Endometrial microvascular endothelial cells (primary cell): ENCODE data around the gene ZNF236. TPM values are rescaled to one million over a fixed set of nuclear protein-coding genes. Genes with fewer than 3 reads are reported as not detected.
"Not testable (repeated sequence)": the region's sequence is repeated elsewhere in the genome, so short reads cannot be mapped to it uniquely, and the experiment has no call there.

Experiments used
- in situ Hi-C: cut with HindIII; loops from 2 replicates; pipeline ENCODE4 v1.10.0; 2017; ENCODE audit warnings: low sequenced_read_pairs, low pct_unique_long_range_greater_than_20kb; ENCODE audit errors: inconsistent ontology term
- total RNA-seq: library from RNA; depleted of rRNA; stranded (reverse); fragments of >200 nt; gene quantifications from one replicate; pipeline ENCODE4 v1.2.3, GENCODE V29; 2015; ENCODE audit errors: inconsistent ontology term

Gene ZNF236
- total RNA-seq, 1 donor from 2014 or later, result 4.2 TPM

DNA sequence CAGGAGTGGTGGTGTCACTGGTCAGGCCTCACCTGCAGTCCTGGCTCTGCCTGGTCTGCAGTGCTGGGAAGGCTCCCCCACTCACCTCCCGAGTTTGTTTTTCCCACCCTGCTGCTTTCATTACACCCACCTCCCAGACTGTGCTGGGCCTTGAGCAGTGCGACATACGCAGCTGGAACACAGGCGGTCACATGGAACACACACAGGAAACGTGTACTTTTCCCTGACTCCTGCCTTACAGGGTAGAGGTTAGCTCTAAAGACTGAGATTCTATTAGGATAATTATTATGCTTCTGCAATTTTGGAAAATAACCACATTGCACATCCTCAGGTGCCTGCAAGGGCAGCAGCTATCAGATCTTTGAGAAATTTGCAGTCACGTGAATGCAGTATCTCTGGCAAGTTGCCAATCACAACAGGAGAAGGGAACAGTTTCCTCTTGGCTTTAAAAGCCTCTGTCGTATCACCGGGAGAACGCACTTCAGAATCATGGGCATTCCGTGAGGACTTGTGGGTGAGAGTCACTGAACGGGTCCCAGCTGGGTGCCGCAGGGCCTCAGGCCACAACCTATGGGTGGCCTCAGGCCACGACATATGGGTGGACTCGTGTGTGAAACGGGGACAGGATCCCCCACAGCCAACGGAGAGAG, 136.5 kb downstream of the ZNF236 start:
- in situ Hi-C loops, result no loop called here

DNA sequence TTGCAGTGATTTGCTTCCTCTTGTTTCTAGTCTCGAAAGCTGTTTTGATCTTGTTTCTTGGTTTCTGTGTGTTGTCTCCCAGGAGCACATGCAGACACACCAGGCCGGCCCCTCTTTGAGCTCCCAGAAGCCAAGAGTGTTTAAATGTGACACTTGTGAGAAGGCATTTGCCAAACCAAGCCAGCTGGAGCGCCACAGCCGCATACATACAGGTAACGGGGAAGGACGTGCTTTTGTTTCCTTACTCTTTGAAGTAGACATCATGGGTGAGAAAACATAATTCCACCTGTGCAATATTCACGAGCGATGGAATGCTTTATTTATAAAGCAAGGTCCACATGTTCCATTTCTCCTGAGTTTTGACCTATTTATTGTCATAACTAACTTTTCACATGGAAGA, 137.2 kb downstream of the ZNF236 start:
- in situ Hi-C loops, result no loop called here

DNA sequence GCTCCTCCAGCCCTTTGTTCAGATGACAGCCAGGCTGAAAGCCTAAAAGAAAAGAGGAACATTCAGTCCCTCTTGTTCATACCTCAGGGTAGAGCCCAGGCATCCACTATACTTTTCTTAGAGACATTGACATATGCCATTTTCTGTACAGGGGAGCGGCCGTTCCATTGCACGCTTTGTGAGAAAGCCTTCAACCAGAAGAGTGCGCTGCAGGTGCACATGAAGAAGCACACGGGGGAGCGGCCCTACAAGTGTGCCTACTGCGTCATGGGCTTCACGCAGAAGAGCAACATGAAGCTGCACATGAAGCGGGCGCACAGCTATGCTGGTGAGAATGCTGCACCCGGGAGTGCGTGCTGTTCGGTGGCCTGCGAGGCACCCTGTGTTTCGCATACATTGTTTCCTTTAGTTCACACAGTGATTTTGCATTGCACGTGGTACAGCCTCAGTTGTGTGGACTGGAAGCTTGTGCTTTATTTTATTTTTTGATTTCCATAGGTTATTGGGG, 138.2 kb downstream of the ZNF236 start:
- in situ Hi-C loops, result no loop called here

DNA sequence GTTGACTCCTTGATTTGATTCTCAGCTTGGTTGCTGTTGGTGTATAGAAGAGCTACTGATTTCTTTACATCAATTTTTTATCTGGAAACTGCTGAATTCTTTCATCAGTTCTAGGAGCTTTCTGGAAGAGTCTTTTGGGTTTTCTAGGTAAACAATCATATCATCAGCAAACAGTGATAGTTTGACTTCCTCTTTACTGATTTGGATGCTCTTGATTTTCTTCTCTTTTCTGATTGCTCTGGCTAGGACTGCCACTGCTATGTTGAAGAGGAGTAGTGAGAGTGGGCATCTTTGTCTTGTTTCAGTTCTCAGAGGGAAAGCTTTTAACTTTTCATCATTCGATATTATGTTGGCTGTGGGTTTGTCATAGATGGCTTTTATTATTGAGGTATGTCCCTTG, 140.5 kb downstream of the ZNF236 start:
- in situ Hi-C loops, result no loop called here

DNA sequence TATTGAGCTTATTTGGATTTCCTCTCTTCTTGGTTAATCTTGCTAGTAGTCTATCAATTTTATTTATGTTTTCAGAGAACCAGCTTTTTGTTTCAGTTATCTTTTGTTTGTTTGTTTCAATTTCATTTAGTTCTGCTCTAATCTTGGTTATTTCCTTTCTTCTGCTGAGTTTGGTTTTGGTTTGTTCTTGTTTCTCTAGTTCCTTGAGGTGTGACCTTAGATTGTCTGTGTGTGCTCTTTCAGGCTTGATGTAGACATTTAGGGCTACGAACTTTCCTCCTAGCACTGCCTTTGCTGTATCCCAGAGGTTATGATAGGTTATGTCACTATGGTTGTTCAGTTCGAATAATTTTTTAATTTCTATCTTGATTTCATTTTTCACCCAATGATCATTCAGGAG, 141.6 kb downstream of the ZNF236 start:
- in situ Hi-C loops, result no loop called here

DNA sequence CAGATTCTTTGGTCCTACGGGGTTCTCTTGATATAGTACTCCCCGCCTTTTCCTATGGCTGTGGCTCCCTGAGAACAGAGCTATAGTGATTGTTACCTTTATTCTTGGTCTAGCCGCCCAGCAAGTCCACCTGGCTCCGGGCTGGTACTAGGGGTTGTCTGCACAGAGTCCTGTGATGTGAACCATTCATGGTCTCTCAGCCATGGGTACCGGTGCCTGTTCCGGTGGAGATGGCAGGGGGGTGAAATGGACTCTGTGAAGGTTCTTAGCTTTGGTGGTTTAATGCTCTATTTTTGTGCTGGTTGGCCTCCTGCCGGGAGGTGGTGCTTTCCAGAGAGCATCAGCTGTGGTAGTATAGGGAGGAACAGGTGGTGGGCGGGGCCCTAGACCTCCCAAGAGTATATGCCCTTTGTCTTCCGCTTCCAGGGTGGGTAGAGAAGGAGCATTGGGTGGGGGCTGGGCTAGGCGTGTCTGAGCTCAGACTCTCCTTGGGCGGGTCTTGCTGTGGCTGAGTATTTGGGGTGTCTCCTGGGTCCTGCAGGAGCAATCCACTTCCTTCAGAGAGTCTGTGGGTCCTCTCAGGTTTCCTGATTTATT, 143.3 kb downstream of the ZNF236 start:
- in situ Hi-C loops, result not testable (repeated sequence)

DNA sequence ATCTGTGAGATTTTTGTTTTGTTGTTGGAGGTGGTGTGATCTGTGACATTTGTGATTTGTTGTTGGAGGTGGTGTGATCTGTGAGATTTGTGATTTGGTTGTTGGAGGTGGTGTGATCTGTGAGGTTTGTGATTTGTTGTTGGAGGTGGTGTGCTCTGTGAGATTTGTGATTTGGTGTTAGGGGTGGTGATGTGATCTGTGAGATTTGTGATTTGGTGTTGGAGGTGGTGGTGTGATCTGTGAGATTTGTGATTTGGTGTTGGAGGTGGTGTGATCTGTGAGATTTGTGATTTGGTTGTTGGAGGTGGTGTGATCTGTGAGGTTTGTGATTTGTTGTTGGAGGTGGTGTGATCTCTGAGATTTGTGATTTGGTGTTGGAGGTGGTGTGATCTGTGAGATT, 144.9 kb downstream of the ZNF236 start:
- in situ Hi-C loops, result not testable (repeated sequence)

DNA sequence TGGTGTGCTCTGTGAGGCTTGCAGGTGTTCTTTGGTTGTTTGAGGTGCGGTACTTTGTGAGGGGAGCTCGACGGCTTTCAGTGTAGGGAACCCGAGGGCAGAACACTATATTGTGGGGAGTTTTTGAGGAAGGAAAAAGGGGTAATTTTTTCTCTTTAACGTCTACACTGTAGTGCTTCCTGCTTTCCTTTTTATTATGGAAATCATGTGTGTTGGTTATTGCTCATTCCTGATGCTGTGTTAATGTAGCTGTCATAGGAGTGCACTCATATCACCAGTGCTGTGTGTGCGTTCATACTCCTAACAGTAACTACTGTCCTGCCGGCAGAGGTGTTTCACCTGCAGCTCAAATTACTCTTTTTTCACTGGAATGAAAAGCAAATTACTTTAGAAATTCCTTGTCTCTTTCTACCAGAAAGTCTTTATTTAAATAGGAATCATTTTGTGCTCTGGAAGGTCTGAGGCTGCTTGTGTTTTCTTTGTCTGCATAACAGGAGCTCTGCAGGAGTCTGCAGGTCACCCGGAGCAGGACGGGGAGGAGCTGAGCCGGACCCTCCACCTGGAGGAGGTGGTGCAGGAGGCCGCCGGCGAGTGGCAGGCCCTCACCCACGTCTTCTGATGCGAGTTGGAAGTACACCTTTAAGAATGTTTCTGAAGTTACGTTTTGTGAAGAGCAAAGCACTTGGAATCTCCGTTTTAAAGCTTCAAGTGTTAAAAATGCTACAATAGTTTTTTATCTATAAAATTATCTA, 145.5 kb downstream of the ZNF236 start:
- in situ Hi-C loops, result no loop called here

DNA sequence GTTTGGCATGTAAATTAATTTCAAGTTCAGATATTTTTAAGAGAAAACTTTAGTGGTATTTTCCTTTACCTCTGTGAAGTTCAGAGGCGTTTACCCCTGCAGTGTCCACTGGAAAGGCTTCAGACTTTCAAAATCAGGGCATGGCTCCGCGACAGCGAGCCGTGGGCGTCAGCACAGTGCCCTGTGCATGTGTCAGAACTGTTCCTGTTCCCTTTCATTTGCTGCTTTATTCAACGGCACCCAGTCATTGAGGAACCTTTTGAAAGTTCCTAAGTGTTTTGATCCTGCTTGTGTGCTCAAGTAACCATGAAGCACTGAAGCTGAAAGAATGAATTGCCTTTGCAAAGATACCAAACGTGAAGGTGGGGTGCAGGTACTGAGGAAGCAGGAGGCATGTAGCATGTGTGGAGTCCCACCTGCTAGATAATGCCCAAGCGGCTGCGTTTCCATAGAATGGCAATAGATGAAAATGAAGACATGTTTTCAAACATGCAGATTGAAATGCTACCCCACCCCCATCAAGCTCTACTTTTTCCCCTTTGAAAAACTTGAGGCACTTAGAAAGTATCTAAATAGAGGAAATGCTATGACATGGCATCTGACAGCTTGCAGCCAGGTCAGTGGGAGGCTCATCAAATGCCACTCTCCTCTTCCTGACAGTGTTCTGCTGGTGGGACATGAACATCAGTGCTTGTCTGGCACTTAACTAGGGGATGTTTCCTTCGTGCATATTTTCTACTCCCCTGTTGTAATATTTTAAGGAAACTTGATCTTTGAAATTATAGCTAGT, 148.6 kb downstream of the ZNF236 start:
- in situ Hi-C loops, result no loop called here

DNA sequence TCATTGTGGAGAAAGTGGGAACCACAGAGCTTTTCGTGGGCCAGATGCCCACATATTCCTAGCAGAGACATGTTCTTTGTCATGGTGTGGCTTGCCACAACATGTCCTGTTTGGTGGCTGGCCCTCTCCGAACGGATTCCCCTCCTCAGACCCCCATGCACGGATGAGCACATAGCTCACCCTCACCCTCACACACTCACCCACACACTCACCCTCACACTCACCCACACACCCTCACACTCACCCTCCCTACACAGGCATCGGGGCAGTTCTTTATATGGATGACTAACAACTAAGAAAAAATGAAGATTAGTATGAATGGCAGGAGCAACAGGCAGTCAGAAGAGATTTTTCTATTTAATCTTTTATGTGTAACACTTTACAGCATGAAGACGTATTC, 149.9 kb downstream of the ZNF236 start:
- in situ Hi-C loops, result no loop called here

DNA sequence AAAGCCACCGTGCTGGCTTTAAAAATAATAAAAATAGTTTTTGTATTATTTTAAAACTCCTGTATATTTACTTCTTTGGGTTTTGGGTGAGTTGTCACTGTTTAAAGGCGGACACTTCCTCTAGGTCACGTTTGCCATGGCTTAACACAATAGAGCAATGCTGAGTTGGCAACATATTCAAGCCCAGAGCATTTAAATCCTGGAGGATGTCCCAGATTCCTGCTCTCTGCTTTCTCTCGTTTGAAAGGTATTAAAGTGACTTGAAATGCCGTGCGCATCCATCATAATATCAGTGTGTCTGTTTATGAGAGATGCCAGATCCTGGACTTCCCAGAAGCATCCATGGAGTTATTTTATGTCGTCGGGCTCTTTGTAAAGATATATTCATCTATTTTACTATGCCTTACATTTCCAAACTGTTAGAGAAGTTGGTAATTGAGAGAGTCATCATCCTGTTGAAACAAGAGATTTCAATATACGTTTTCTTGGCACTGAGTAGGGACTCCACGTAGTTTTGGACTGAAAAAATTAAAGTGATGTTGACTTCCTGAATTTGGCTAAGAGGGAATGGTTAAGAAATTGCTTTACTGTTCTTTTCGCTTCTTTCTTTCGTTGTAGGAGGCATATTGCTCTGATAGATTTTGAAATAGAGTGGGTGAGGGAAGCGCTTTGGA, 150.6 kb downstream of the ZNF236 start:
- in situ Hi-C loops, result no loop called here

DNA sequence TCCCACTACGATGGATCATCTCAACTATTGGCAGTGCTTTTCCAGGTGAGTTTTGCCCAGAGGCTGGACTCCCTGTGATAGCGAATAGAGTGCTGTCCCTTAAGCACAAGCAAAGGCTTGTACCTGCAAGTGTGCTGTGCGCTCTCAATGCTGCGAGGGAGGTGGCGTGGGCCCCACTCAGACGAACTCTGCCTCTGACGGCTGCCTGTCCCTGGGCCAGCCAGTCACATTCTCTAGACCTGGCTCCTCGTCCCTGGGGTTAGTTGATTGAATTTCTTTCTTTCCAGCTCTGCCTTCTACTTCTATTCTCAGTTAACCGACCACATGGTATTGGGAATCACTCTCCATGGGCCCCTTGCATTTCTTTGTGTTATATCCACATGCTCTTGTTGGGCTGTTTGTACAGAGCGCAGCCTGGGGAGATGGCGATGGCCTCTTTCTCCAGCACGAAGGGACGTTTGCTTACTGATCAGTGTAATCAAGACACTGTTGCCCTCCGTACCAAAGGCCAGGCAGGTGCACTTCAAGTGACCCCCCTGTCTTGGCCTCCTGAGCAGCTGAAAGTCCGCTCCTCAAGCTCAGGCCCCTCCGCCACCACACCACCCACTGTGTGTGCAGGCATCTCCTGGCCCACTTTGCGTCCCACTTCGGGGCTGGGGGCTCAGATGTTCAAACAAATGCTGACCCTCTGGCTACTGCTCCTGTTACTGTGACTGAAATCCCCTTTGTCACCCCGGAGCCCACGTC, 151.3 kb downstream of the ZNF236 start:
- in situ Hi-C loops, result no loop called here

DNA sequence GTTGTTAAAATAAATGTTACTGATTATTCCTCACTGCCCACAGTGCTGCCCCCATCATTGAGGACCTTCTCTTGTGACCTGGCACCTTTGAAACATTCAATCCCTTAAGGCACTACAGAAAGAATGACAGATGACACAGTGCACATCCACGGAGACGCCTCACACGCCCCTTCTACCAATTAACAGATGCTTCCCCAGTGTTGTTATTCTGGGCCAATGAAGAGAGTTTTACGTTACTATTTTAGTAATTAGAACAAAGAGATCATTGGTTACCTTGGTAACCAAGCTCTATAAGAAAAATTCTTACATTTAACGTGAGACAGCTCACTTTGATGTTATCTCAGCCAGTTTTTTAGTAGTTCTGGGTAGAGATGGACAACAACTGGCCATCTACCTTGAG, 152.0 kb downstream of the ZNF236 start:
- in situ Hi-C loops, result no loop called here

DNA sequence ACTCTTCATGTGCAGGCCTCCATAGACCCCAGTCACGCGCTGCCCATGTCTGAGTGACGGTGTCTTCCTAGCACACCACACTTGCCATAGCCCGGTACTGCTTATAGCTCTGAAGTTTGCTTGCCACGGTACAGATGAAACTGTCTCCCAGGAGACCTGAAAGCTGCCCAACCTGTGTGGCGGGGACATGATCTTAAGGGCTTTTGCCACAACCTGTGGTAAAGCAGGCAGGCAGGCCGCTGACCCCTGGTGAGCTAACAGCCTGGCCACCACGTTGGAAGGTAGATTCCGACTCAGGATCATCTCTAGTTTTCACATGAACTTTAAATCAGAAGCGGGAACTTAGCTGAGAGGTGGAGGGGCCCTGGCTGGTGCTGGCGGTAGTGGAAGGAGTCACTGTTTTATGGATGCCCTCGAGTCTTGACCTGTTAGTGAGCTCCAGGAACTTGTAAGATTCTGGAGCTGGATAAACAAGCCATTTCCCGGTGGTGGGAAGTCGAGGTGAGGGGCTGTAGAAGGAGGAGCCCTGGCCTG, 153.3 kb downstream of the ZNF236 start:
- in situ Hi-C loops, result no loop called here

DNA sequence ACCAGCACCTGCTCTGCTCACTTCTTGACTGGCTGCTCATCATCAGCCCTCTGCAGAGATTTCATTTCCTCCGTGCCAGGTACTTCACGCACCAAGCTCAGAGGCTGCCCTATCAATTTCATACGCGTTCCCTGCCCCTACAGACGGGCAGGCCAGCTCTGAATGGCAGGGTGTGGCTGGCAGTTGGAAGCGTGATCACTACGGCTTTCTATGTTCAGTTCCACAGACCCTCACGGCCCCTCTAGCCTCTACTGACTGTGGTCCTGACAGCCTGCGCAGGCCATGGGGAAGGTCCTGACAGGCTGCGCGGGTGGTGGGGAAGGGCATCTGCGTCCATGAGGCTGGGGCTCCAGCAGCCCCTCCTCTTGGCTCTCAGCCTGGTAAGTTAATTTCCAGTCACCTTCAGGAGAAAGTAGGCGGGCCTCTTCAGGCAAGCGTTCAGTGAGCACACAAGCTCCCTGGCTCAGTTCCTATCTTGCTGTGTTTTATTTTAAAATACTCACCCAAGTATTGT, 154.8 kb downstream of the ZNF236 start:
- in situ Hi-C loops, result no loop called here

DNA sequence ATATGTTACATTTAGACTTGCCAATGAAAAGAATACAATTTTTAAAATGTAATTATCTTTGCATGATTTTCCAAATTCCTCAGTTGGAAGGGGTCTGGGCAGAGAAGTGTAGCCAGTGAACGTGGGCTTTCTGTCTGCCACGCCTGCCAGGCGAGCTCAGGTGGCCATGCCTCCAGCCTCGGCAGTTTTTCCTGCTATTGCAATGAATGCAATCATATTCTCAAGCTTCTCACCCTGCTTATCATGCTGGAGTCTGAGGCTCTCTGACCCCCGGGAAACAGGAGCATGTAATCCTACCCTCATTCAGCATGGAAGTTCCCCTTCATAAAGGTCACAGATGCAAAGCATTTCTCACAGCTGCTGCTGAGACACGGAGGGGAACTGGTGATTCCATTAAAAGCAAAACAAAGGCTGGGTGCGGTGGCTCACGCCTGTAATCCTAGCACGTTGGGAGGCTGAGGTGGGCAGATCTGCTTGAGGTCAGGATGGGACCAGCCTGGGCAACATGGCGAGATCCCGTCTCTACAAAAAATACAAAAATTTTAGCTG, 155.4 kb downstream of the ZNF236 start:
- in situ Hi-C loops, result no loop called here

DNA sequence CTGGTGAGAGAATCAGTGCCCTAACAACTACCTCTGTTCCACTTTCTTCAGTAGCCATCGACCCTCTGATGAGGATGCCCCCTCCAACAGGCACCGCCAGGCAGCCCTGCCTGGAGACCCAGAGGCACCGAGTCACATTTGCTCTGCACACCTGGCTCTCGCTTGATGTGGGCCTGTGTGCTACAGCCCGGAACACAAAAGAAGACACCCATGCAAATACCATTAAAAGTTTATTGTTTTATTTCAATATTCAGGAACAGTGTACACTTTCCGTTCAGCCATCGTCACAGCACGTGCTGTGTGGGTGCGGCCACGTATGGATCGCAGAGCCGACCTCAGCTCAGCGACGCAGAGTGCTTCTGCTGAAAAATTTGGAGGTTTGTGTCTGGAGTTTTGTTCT, 156.3 kb downstream of the ZNF236 start:
- in situ Hi-C loops, result no loop called here
